HepG2 (cell line): ENCODE results near the gene LHPP. TPM values are rescaled to one million over a fixed set of nuclear protein-coding genes. Genes with fewer than 3 reads are reported as not detected.
A peak's percentile ranks its signal among the peaks of the same experiment; 100 is the strongest.

Source experiments
- DNMT1 ChIP-seq: sonication (generic); formaldehyde crosslinking; IDR thresholded peaks from 2 replicates; pipeline ENCODE4 v1.5.1; 2020; ENCODE audit warnings: mild to moderate bottlenecking, missing genetic modification reagents
- GABPA ChIP-seq, 2 experiments: IDR thresholded peaks; 2 replicates each; pipeline ENCODE4 v1.6.1; 2011 to 2016; ENCODE audit warnings: low read depth in 2 of 2, low read length in 1 of 2, missing biosample characterization in 1 of 2, missing genetic modification characterization in 1 of 2
- HES4 ChIP-seq: sonication (generic); formaldehyde crosslinking; IDR thresholded peaks from 2 replicates; pipeline ENCODE4 v1.9.0; 2021; ENCODE audit warnings: mild to moderate bottlenecking, missing genetic modification reagents, borderline replicate concordance
- HIVEP1 ChIP-seq: sonication (generic); formaldehyde crosslinking; IDR thresholded peaks from 2 replicates; pipeline ENCODE4 v1.4.0; 2020; ENCODE audit warnings: mild to moderate bottlenecking, missing genetic modification reagents
- KAT8 ChIP-seq: IDR thresholded peaks from 2 replicates; pipeline ENCODE4 v1.6.1; 2016; ENCODE audit warnings: missing genetic modification reagents, missing compliant biosample characterization
- KLF16 ChIP-seq, 2 experiments: sonication (generic) in 1 of 2; formaldehyde crosslinking in 1 of 2; IDR thresholded peaks; 2 replicates each; pipeline versions ENCODE4 v1.6.1 to v1.8.0; 2016 to 2023; ENCODE audit warnings: missing genetic modification reagents in 2 of 2, missing compliant biosample characterization in 1 of 2
- MIER2 ChIP-seq: IDR thresholded peaks from 2 replicates; pipeline ENCODE4 v1.6.1; 2016; ENCODE audit warnings: missing biosample characterization, missing genetic modification reagents
- MTA1 ChIP-seq: sonication (generic); formaldehyde crosslinking; IDR thresholded peaks from 2 replicates; pipeline ENCODE4 v1.4.0; 2020; ENCODE audit warnings: missing genetic modification reagents, mild to moderate bottlenecking, borderline replicate concordance
- NBN ChIP-seq: fragments of 450-650 bp; conservative IDR thresholded peaks from 2 replicates; pipeline ENCODE4 v1.6.1; 2017
- NFE2 ChIP-seq: sonication (generic); formaldehyde crosslinking; IDR thresholded peaks from 2 replicates; pipeline ENCODE4 v1.4.0; 2020; ENCODE audit warnings: missing genetic modification reagents
- PTBP1 ChIP-seq: fragments of 200-400 bp; formaldehyde crosslinking; IDR thresholded peaks from 2 replicates; pipeline ENCODE4 v1.6.1; 2018; ENCODE audit warnings: low read length, low read depth; ENCODE audit not compliant: poor library complexity, severe bottlenecking
- RBM39 ChIP-seq: fragments of 200-400 bp; formaldehyde crosslinking; IDR thresholded peaks from one replicate; pipeline ENCODE4 v1.6.1; 2018; ENCODE audit warnings: antibody characterized with exemption, mild to moderate bottlenecking, low read depth, low read length; ENCODE audit not compliant: poor library complexity, severe bottlenecking
- RFX5 ChIP-seq: IDR thresholded peaks from 2 replicates; pipeline ENCODE4 v1.6.1; 2011; ENCODE audit warnings: low read depth, low read length, improper control_type of control experiment
- SALL1 ChIP-seq: sonication (generic); formaldehyde crosslinking; IDR thresholded peaks from 2 replicates; pipeline ENCODE4 v1.8.0; 2022; ENCODE audit warnings: mild to moderate bottlenecking, missing genetic modification reagents
- ZNF24 ChIP-seq: fragments of 450-650 bp; IDR thresholded peaks from 2 replicates; pipeline ENCODE4 v1.6.1; 2017; ENCODE audit warnings: antibody characterized with exemption, mild to moderate bottlenecking
- ZNF431 ChIP-seq: sonication (generic); formaldehyde crosslinking; IDR thresholded peaks from 2 replicates; pipeline ENCODE4 v1.9.0; 2022; ENCODE audit warnings: missing genetic modification reagents, low read depth, mild to moderate bottlenecking, borderline replicate concordance
- ZNF670 ChIP-seq: sonication (generic); formaldehyde crosslinking; IDR thresholded peaks from 2 replicates; pipeline ENCODE4 v1.8.0; 2022; ENCODE audit warnings: mild to moderate bottlenecking, missing genetic modification reagents, borderline replicate concordance
- ZNF713 ChIP-seq: sonication (generic); formaldehyde crosslinking; IDR thresholded peaks from 2 replicates; pipeline ENCODE4 v1.4.0; 2020; ENCODE audit warnings: mild to moderate bottlenecking, missing genetic modification reagents
- ZNF780A ChIP-seq: sonication (generic); formaldehyde crosslinking; IDR thresholded peaks from 2 replicates; pipeline ENCODE4 v1.8.0; 2022; ENCODE audit warnings: mild to moderate bottlenecking, missing genetic modification reagents, moderate library complexity
- ZSCAN25 ChIP-seq: sonication (generic); formaldehyde crosslinking; IDR thresholded peaks from 2 replicates; pipeline ENCODE4 v1.8.0; 2022; ENCODE audit warnings: mild to moderate bottlenecking, missing genetic modification reagents
- ZSCAN9 ChIP-seq: IDR thresholded peaks from 2 replicates; pipeline ENCODE4 v1.6.1; 2016; ENCODE audit warnings: borderline replicate concordance
- polyA plus RNA-seq, 8 experiments: library from polyadenylated mRNA; depleted of rRNA in 3 of 8; stranded (reverse) in 7 of 8; unstranded in 1 of 8; fragments of >200 nt; fragmentation: Illumina TruSeq in 4 of 8; extraction: Trizol in 4 of 8; gene quantifications; 2 replicates each; pipeline versions ENCODE4 v1.2.1 to v1.2.3, GENCODE V29; 2011 to 2016; ENCODE audit warnings: low read depth in 4 of 8, missing spikeins in 1 of 8, mixed read lengths in 1 of 8; ENCODE audit not compliant: insufficient read depth in 1 of 8
- total RNA-seq, 5 experiments: library from RNA; depleted of rRNA; stranded (reverse); fragments of >200 nt; fragmentation: Illumina TruSeq; extraction: Trizol; gene quantifications; 2 replicates each; pipeline ENCODE4 v1.2.3, GENCODE V29; 2016; ENCODE audit warnings: low read depth in 1 of 5
- TF ChIP-seq, protein P1 (sequence below): sonication (generic); formaldehyde crosslinking; IDR thresholded peaks from 2 replicates; pipeline ENCODE4 v1.4.0; 2020; ENCODE audit warnings: missing genetic modification reagents, low read depth, mild to moderate bottlenecking, borderline replicate concordance
- TF ChIP-seq, protein P2 (sequence below): sonication (generic); formaldehyde crosslinking; IDR thresholded peaks from 2 replicates; pipeline ENCODE4 v1.8.1; 2022; ENCODE audit warnings: low read depth, mild to moderate bottlenecking, missing genetic modification reagents
- TF ChIP-seq, protein P3 (sequence below): sonication (generic); formaldehyde crosslinking; IDR thresholded peaks from 2 replicates; pipeline ENCODE4 v1.8.0; 2023; ENCODE audit warnings: mild to moderate bottlenecking, missing genetic modification reagents
- TF ChIP-seq, protein P4 (sequence below): sonication (generic); formaldehyde crosslinking; IDR thresholded peaks from 2 replicates; pipeline ENCODE4 v1.4.0; 2020; ENCODE audit warnings: mild to moderate bottlenecking, missing genetic modification reagents

The LHPP gene
- total and polyA plus RNA-seq, 2 of the 13 experiments (the other 11 are each of a cell fraction or from before 2014, with no cell fraction given): 5.2 to 13.1 TPM

DNA sequence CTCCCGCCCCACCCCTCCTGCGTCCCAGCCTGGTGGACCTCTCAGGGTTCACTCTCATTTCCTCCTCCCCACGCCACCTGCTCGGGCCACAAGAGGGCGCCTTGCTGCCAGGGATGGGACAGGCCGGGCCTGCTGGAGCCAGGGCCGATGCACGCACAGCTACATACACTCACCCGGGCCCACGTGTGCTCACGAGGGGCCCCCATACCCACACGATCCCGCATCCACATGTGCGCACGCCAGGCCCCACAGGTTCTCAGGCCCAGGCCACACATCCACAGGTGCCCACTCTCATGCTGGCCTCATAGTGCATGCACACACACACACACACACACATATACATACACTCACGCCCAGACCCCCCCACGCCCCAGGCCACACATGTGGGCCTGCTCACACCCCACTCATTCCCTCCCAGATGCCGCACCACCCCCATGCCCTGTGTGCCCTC, 68.6 kb downstream of the LHPP start (continued):
- TF ChIP-seq ZNF713 (no peak), RBM39 (peak; percentile 16), PTBP1 (no peak), RFX5 (no peak), ZNF780A (CRISPR knock-in tag) (no peak), ZSCAN25 (CRISPR knock-in tag) (peak; percentile 63; the same call in 1 of the 2 replicates), MTA1 (CRISPR knock-in tag) (peak; percentile 63; the same call in 1 of the 2 replicates), HIVEP1 (no peak), KAT8 (CRISPR knock-in tag) (0 out of 2 replicates have a peak, but pooled peaks have one; percentile 32), MIER2 (CRISPR knock-in tag) (no peak), ZNF431 (CRISPR knock-in tag) (no peak), ZSCAN9 (CRISPR knock-in tag) (0 out of 2 replicates have a peak, but pooled peaks have one; percentile 47), GABPA (IDR thresholded peaks at IDR 0.05; ENCODE audit: low read depth, low read length) (no peak), GABPA (CRISPR knock-in tag; IDR thresholded peaks at IDR 0.05; ENCODE audit: low read depth) (no peak), NBN (no peak), NFE2 (no peak), ZNF24 (no peak), HES4 (CRISPR knock-in tag) (no peak), KLF16 (CRISPR knock-in tag; IDR thresholded peaks at IDR 0.05) (0 out of 4 replicates have a peak, but pooled peaks of 1 of the 2 experiments have one; percentile 24), SALL1 (CRISPR knock-in tag) (peak; percentile 68; the same call in 1 of the 2 replicates), ZNF670 (CRISPR knock-in tag) (no peak), DNMT1 (no peak)
- TF ChIP-seq, protein P1, sequence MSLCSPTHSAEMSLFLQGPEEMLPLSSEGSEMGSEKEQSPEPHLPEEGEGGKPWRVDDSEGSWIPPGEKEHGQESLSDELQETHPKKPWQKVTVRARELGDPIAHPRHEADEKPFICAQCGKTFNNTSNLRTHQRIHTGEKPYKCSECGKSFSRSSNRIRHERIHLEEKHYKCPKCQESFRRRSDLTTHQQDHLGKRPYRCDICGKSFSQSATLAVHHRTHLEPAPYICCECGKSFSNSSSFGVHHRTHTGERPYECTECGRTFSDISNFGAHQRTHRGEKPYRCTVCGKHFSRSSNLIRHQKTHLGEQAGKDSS: peak; percentile 49; the same call in 1 of the 2 replicates
- TF ChIP-seq, protein P2, sequence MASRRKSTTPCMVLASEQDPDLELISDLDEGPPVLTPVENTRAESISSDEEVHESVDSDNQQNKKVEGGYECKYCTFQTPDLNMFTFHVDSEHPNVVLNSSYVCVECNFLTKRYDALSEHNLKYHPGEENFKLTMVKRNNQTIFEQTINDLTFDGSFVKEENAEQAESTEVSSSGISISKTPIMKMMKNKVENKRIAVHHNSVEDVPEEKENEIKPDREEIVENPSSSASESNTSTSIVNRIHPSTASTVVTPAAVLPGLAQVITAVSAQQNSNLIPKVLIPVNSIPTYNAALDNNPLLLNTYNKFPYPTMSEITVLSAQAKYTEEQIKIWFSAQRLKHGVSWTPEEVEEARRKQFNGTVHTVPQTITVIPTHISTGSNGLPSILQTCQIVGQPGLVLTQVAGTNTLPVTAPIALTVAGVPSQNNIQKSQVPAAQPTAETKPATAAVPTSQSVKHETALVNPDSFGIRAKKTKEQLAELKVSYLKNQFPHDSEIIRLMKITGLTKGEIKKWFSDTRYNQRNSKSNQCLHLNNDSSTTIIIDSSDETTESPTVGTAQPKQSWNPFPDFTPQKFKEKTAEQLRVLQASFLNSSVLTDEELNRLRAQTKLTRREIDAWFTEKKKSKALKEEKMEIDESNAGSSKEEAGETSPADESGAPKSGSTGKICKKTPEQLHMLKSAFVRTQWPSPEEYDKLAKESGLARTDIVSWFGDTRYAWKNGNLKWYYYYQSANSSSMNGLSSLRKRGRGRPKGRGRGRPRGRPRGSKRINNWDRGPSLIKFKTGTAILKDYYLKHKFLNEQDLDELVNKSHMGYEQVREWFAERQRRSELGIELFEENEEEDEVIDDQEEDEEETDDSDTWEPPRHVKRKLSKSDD (CRISPR knock-in tag): no peak
- TF ChIP-seq, protein P3, sequence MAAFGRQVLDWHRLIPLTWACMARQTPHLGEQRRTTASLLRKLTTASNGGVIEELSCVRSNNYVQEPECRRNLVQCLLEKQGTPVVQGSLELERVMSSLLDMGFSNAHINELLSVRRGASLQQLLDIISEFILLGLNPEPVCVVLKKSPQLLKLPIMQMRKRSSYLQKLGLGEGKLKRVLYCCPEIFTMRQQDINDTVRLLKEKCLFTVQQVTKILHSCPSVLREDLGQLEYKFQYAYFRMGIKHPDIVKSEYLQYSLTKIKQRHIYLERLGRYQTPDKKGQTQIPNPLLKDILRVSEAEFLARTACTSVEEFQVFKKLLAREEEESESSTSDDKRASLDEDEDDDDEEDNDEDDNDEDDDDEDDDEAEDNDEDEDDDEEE (CRISPR knock-in tag): no peak
- TF ChIP-seq, protein P4, sequence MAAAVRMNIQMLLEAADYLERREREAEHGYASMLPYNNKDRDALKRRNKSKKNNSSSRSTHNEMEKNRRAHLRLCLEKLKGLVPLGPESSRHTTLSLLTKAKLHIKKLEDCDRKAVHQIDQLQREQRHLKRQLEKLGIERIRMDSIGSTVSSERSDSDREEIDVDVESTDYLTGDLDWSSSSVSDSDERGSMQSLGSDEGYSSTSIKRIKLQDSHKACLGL (CRISPR knock-in tag): 0 out of 2 replicates have a peak, but pooled peaks have one; percentile 54
